Memory B cell (primary cell): ENCODE measurements around the gene WDR19.
A peak's percentile ranks its signal among the peaks of the same experiment; 100 is the strongest.

Source experiments
- ATAC-seq: fragments of 150-1000 bp; cut with Tn5 transposase; 2 replicates; pipeline ENCODE4 v1.10.0; 2021; ENCODE audit warnings: low read depth, mild to moderate bottlenecking, moderate library complexity
- DNase-seq, 2 donors: peaks; one replicate each; pipeline ENCODE4 v3.0.0; 2022; ENCODE audit warnings: low spot score in 2 of 2
- H3K27ac Mint-ChIP-seq: one replicate; pipeline ENCODE4 v1.8.0; 2022; ENCODE audit warnings: mild to moderate bottlenecking, moderate library complexity, mixed read lengths
- H3K27me3 Mint-ChIP-seq: one replicate; pipeline ENCODE4 v1.8.0; 2022; ENCODE audit warnings: mixed read lengths
- H3K36me3 Mint-ChIP-seq: one replicate; pipeline ENCODE4 v1.8.0; 2022; ENCODE audit warnings: mild to moderate bottlenecking, mixed read lengths
- H3K4me1 Mint-ChIP-seq: one replicate; pipeline ENCODE4 v1.8.0; 2022; ENCODE audit warnings: mixed read lengths
- H3K4me3 Mint-ChIP-seq: one replicate; pipeline ENCODE4 v1.8.0; 2022; ENCODE audit warnings: mild to moderate bottlenecking, moderate library complexity, mixed read lengths
- H3K9me3 Mint-ChIP-seq: one replicate; pipeline ENCODE4 v1.8.0; 2022; ENCODE audit warnings: mixed read lengths

The WDR19 gene

GRCh38 chr4:39295784-39296183 lies 113.5 kb downstream of the WDR19 start:
- Mint-ChIP-seq H3K9me3 (no peaks in the 10 kb centered on the region), H3K27ac (no peak overlapping the region), H3K27me3 (no peaks in the 10 kb centered on the region), H3K36me3 (peaks cover 39% of the 10 kb centered on the region), H3K4me3 (no peak overlapping the region), H3K4me1 (no peaks in the 10 kb centered on the region)
- DNase-seq (no peak), ATAC-seq (no peak)

DNA sequence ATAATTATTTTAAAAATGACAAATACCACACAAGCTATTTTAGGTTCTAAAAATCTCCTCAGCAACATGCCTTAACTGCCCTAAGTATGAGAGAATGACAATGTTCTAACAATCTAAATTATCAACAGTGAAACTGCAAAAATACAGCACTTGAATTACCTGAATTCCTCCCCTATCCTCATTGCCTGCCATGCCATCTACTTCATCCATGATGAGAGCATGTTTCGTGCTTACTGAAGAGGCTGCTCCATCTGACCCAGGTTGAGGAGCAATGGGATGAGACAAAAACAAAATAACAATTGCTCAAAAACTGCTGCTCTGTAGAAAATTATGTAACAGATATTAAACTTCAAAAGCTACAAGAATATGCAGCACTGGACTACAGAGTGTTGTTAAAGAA lies 120.6 kb downstream of the WDR19 start:
- Mint-ChIP-seq H3K9me3 (no peaks in the 10 kb centered on the region), H3K27ac (no peak overlapping the region), H3K36me3 (peaks cover 44% of the 10 kb centered on the region), H3K27me3 (no peaks in the 10 kb centered on the region), H3K4me1 (no peaks in the 10 kb centered on the region), H3K4me3 (no peak overlapping the region)
- ATAC-seq, result no peak
- no peak for DNase-seq

DNA sequence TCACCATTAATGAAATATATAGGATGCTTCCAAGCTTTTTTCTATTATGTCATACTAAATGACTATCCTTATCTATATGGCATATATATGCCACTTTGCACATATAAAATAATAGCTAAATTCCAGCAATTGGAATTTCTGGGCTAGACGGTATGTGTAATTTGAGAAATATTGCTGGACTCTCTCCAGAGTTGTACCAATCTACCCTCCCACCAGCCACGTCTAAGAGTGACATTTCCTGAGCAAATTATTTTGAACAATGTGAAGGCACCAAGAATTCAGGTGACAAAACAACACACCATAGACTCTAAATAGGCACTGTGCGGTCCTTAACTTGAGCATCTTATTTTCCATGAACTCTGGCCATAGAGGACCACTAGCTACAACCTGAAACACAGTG lies 121.5 kb downstream of the WDR19 start:
- H3K9me3 Mint-ChIP-seq, result no peaks in the 10 kb centered on the region
- H3K36me3 Mint-ChIP-seq, result peaks cover 43% of the 10 kb centered on the region
- H3K27me3 Mint-ChIP-seq, result no peaks in the 10 kb centered on the region
- no peak overlapping the region for H3K4me3 Mint-ChIP-seq
- no peak overlapping the region for H3K27ac Mint-ChIP-seq
- no peak for DNase-seq
- H3K4me1 Mint-ChIP-seq, result no peaks in the 10 kb centered on the region
- ATAC-seq, result no peak

DNA sequence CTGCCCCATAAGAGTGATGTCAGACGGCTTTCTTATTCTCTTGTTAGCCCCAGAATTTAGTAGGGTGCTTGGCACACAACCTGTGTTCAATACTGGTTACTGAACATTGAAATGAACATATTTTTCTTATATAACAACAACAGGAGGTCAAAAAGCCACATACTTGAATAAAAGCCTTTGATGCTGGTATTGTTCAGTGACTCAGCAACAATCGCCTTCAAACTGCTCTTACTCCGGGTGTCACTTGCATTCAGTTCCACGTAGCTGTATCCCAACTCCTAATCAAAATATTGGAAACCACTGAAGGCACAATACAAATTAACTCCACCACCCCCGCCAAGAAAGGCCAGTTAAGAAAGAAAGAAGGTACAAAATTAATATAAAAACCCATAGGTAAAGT lies 122.3 kb downstream of the WDR19 start:
- no peak overlapping the region for H3K4me3 Mint-ChIP-seq
- peaks cover 47% of the 10 kb centered on the region for H3K36me3 Mint-ChIP-seq
- H3K4me1 Mint-ChIP-seq, result no peaks in the 10 kb centered on the region
- no peak for DNase-seq
- no peaks in the 10 kb centered on the region for H3K27me3 Mint-ChIP-seq
- H3K9me3 Mint-ChIP-seq, result no peaks in the 10 kb centered on the region
- no peak for ATAC-seq
- peak overlapping the region; percentile 28 for H3K27ac Mint-ChIP-seq

DNA sequence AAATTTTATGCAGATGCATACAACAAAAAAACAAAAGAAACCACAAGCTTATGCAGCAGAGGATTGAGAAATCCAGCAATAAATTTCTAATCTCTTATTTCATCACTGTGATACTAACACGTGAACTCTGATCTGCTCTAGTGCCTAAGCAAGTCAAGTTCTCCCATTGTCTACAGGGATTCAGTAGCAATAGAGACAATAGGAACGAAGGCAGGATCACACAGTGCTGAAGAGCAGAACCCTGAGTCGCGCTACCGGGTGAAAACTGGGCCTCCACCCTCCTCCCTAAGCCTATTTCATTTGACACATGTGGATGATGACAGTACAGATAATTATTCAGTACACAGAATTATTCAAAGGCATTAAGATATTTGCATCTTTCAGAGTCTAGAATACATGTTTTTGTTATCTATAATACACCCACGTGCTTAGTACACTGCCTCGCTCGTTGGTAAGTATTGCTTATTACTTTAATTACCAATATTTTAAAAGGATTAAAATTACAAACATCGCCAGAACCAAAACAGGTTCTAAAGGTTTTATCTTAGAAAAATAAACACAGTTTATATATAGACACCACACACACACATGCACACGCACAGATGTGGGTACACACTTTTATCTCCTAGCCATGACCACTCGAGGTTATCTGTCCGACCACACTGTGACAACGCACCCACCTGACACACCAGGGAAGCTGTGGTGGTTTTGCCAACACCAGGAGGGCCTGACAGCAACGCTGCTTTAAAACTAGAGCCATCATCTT lies 123.8 kb downstream of the WDR19 start:
- no peak overlapping the region for H3K4me3 Mint-ChIP-seq
- peaks cover 42% of the 10 kb centered on the region for H3K36me3 Mint-ChIP-seq
- no peak for ATAC-seq
- no peak overlapping the region for H3K27ac Mint-ChIP-seq
- no peaks in the 10 kb centered on the region for H3K27me3 Mint-ChIP-seq
- H3K9me3 Mint-ChIP-seq, result no peaks in the 10 kb centered on the region
- no peaks in the 10 kb centered on the region for H3K4me1 Mint-ChIP-seq
- no peak for DNase-seq

- no peak for DNase-seq
- Mint-ChIP-seq H3K27ac (no peak overlapping the region), H3K27me3 (no peaks in the 10 kb centered on the region)
Measured at GRCh38 chr4:39308611-39309010, 126.3 kb downstream of the WDR19 start.

GRCh38 chr4:39312816-39313215 lies 130.5 kb downstream of the WDR19 start:
- Mint-ChIP-seq H3K4me1 (no peaks in the 10 kb centered on the region), H3K4me3 (no peak overlapping the region), H3K36me3 (peaks cover 26% of the 10 kb centered on the region), H3K9me3 (no peaks in the 10 kb centered on the region), H3K27ac (no peak overlapping the region), H3K27me3 (no peaks in the 10 kb centered on the region)
- DNase-seq, result no peak
- ATAC-seq, result no peak

More at GRCh38 chr4:39308611-39309010, 126.3 kb downstream of the WDR19 start:
- no peaks in the 10 kb centered on the region for H3K4me1 Mint-ChIP-seq
- no peak overlapping the region for H3K4me3 Mint-ChIP-seq
- no peak for ATAC-seq
- peaks cover 43% of the 10 kb centered on the region for H3K36me3 Mint-ChIP-seq
- H3K9me3 Mint-ChIP-seq, result no peaks in the 10 kb centered on the region

DNA sequence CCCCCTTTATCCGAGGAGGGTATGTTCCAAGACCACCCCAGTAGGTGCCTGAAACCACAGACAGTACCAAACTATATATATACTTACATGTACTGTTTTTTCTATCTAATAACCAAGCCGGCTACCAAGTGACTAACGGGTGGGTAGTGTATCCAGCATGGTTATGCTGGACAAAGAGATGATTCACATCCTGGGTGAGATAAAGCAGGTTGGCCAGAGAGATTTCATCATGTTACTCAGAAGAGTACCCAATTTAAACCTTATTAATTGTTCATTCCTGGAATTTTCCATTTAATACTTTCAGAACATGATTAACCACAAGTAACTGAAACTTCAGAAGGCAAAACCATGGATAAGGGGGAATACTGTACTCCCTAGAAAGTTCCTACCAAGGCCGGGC lies 137.3 kb downstream of the WDR19 start:
- no peak for ATAC-seq
- H3K27ac Mint-ChIP-seq, result no peak overlapping the region
- peaks cover 10% of the 10 kb centered on the region for H3K36me3 Mint-ChIP-seq

GRCh38 chr4:39320381-39321115 lies 138.2 kb downstream of the WDR19 start:
- peaks cover 17% of the 10 kb centered on the region for H3K36me3 Mint-ChIP-seq
- no peaks in the 10 kb centered on the region for H3K4me1 Mint-ChIP-seq
- no peak for DNase-seq
- H3K27me3 Mint-ChIP-seq, result no peaks in the 10 kb centered on the region
- H3K9me3 Mint-ChIP-seq, result no peaks in the 10 kb centered on the region
- no peak overlapping the region for H3K4me3 Mint-ChIP-seq
- ATAC-seq, result no peak
- no peak overlapping the region for H3K27ac Mint-ChIP-seq

More for the DNA sequence above, 137.3 kb downstream of the WDR19 start:
- no peak overlapping the region for H3K4me3 Mint-ChIP-seq
- DNase-seq, result no peak
- no peaks in the 10 kb centered on the region for H3K27me3 Mint-ChIP-seq
- no peaks in the 10 kb centered on the region for H3K4me1 Mint-ChIP-seq
- H3K9me3 Mint-ChIP-seq, result no peaks in the 10 kb centered on the region

DNA sequence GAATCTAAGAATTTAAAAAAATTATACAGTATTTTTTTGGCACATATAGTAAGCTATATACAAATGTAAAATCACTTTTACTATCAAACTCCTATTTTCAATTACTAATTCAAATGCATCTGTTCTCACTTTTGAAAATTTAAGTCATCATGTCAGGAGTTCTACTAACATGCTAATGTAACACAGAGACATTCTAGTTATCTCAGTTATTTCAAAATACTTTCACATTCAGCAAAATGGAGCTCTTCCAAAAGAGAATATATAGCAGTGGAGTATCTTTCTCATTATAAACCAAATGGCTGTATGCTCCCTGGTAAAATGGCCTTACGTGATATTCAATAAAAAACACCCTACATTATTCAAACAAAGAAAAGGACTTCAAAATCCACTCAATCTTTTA lies 141.5 kb downstream of the WDR19 start:
- Mint-ChIP-seq H3K36me3 (peaks cover 29% of the 10 kb centered on the region), H3K4me1 (no peaks in the 10 kb centered on the region), H3K27ac (no peak overlapping the region), H3K4me3 (no peak overlapping the region), H3K27me3 (no peaks in the 10 kb centered on the region), H3K9me3 (no peaks in the 10 kb centered on the region)
- ATAC-seq (no peak), DNase-seq (no peak)

- ATAC-seq, result no peak
- Mint-ChIP-seq H3K36me3 (peaks cover 29% of the 10 kb centered on the region), H3K27me3 (no peaks in the 10 kb centered on the region), H3K27ac (no peak overlapping the region), H3K4me1 (no peaks in the 10 kb centered on the region), H3K9me3 (no peaks in the 10 kb centered on the region), H3K4me3 (no peak overlapping the region)
- no peak for DNase-seq
Measured at GRCh38 chr4:39324446-39324845, 142.1 kb downstream of the WDR19 start.

GRCh38 chr4:39324897-39325613 lies 142.7 kb downstream of the WDR19 start:
- no peak for DNase-seq
- Mint-ChIP-seq H3K9me3 (no peaks in the 10 kb centered on the region), H3K4me1 (no peaks in the 10 kb centered on the region), H3K27ac (no peak overlapping the region), H3K36me3 (peaks cover 29% of the 10 kb centered on the region), H3K4me3 (no peak overlapping the region), H3K27me3 (no peaks in the 10 kb centered on the region)
- no peak for ATAC-seq

GRCh38 chr4:39326468-39326977 lies 144.2 kb downstream of the WDR19 start:
- Mint-ChIP-seq H3K27ac (no peak overlapping the region), H3K36me3 (peaks cover 30% of the 10 kb centered on the region), H3K27me3 (no peaks in the 10 kb centered on the region), H3K4me1 (peaks cover 10% of the 10 kb centered on the region), H3K4me3 (no peak overlapping the region), H3K9me3 (no peaks in the 10 kb centered on the region)
- DNase-seq (no peak), ATAC-seq (no peak)

GRCh38 chr4:39330353-39330752 lies 148.0 kb downstream of the WDR19 start:
- H3K4me1 Mint-ChIP-seq, result peaks cover 14% of the 10 kb centered on the region
- H3K4me3 Mint-ChIP-seq, result no peak overlapping the region
- ATAC-seq, result no peak
- no peak for DNase-seq
- H3K27me3 Mint-ChIP-seq, result no peaks in the 10 kb centered on the region
- peaks cover 2% of the 10 kb centered on the region for H3K9me3 Mint-ChIP-seq
- H3K27ac Mint-ChIP-seq, result peak overlapping the region; percentile 3
- peaks cover 20% of the 10 kb centered on the region for H3K36me3 Mint-ChIP-seq
